Activated gamma-delta T cell (primary cell): ENCODE data around the gene PAX7.

Experiments
- DNase-seq: peaks from one replicate; lab custom pipeline; 2025; lab: John Stamatoyannopoulos, UW

PAX7 gene

GRCh38 chr1:18703041-18703621 is 72.5 kb downstream of the PAX7 start:
- DNase-seq, result no peak

DNA sequence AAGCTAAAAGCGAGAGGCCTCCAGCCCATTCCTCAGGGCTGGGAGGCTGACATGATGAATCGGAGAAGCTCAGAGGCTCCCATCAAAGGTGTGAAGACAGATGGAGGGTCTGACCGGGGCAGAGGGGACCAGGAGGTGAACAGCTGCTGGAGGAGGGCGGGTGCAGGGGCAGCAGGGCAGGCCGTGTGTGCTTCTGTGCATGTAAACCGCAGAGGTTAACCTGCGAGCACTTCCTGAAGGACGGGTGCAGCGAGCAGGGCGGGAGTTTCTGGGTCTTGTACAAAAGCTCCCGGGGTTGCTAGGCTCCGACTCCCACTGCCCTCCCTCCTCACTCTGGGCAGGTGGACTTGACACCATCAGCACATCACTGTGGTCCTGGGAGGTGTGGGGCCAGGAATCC is 75.2 kb downstream of the PAX7 start:
- DNase-seq, result no peak

DNA sequence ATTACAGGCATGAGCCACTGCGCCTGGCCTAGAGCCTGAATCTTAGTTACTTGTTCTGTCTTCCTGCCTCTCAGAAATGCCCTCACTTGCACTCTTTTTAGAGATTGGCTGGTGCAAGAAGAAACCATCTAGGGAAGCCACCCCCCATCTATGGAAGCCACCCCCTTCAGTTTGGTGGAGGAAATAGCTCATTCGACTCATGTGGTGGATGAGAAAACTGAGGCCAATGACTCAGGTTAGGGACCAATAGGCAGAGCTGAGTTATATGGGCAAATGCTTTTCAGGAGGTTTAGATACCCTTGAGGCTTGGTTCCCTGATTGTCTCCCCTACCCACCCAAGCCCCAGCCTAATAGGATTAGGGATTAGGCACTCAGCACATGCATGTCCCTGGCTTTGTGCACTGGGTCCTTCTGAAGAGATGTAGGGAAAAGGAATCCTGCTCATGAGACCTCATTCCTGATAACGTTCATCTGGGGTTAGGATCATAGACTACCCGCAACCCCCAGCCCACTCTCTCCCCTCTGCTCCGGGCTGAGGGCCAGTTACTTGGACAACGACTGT is 77.1 kb downstream of the PAX7 start:
- no peak for DNase-seq

DNA sequence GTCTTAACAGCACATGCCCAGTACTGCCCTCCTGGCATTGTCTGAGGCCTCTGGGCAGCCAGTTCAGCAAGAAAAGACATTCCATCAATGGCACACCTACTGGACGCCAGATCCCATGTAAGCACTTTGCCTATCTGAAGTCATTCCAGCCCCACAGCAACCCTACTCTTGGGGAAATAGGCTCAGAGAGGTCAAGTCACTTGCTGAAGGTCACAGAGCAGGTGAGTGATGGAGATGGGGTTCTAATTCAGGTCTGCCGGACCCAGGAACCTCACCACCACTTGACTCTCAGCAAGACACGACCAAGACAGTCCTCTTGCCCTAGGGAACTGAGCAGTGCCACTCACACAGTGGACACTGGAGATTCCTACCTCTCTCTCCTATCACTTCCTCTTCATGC is 79.4 kb downstream of the PAX7 start:
- DNase-seq, result no peak

DNA sequence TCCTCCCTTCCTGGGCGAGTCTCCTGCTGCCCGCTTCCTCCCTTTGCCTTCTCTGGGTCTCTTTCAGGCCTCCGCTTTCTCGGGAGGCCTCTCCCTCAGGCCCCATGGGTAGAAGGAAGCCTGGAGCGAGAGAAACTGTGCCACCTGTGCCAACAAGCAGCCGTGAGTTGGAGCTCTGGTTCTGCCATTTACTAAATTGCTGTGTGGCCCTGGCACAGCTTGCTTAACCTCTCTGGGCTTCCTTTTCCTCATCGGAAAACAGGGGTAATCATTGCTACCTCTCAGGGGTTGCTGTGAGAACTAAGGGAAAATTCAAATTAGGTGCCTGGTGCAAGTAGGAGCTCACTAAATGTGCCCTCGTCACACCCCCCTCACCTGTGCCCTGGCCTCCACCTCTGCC is 80.4 kb downstream of the PAX7 start:
- DNase-seq, result no peak

GRCh38 chr1:18711536-18712251 is 81.0 kb downstream of the PAX7 start:
- no peak for DNase-seq

GRCh38 chr1:18712252-18712600 is 81.6 kb downstream of the PAX7 start:
- DNase-seq, result no peak

DNA sequence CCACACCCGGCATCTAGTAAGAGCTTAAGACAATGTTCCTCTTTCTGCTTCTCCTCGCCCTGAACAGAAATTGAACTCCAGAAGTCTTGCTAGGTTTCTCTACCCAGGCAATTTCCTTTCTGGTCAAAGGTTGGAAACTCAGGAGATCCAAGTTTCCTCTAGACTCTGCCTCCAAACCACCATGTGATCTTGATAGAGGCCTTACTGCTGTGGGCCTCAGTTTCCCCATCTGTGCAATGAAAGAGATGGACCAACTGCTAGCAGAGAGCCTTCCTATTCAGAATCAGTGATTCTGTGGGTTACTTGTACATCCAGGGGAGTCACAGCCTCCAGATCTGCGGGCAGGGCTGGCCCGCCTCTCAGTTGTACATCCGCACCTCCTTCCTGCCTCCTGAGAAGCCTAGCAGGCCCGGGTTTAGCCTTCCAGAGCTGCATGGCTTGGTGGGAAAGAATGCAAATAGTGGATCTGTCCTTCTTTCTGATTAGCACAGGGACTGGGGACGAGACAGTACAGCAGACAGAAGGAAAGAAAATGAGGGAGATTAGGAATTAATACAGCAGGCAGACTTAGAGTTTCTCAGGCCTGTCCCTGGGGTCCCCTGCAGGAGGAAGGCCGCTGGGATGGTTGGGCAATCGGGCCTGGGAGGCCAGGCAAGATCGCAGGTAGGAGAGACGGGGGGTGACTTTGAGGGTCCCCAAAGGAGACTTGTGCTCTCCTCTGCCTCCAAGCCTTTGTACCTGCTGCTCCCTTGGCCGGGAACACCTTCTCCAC is 83.9 kb downstream of the PAX7 start:
- DNase-seq, result no peak

- no peak for DNase-seq
Observed at GRCh38 chr1:18716112-18716784, 85.6 kb downstream of the PAX7 start.

- DNase-seq, result no peak
Observed at GRCh38 chr1:18716785-18717678, 86.4 kb downstream of the PAX7 start.

- no peak for DNase-seq
Observed at GRCh38 chr1:18719786-18720451, 89.3 kb downstream of the PAX7 start.

- DNase-seq, result no peak
Observed at GRCh38 chr1:18721041-18721440, 90.4 kb downstream of the PAX7 start.

- DNase-seq, result no peak
Observed at GRCh38 chr1:18721776-18722175, 91.1 kb downstream of the PAX7 start.

DNA sequence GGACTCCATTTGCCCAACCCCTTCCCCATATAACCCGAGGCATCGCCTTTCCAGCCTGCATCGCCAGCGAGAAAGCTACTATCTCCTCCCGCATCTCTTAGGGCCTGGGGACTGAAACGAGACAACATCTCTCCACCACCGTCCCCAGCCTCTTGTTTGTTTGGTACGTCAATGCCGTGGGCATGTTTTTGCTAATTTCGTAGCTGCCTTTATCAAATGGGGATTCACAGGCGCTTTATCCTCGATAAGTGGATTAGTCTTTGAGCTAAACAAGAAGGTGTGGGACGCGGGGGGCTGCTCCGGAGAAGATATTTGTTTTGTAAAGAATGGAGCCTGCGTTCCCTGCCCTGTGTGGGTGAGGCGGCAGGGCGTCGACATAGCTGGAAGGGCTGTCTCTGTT is 91.6 kb downstream of the PAX7 start:
- no peak for DNase-seq

- DNase-seq, result no peak
Observed at GRCh38 chr1:18723206-18723605, 92.6 kb downstream of the PAX7 start.

GRCh38 chr1:18723701-18724411 is 93.2 kb downstream of the PAX7 start:
- DNase-seq, result no peak

- DNase-seq, result no peak
Observed at GRCh38 chr1:18724801-18725200, 94.2 kb downstream of the PAX7 start.

DNA sequence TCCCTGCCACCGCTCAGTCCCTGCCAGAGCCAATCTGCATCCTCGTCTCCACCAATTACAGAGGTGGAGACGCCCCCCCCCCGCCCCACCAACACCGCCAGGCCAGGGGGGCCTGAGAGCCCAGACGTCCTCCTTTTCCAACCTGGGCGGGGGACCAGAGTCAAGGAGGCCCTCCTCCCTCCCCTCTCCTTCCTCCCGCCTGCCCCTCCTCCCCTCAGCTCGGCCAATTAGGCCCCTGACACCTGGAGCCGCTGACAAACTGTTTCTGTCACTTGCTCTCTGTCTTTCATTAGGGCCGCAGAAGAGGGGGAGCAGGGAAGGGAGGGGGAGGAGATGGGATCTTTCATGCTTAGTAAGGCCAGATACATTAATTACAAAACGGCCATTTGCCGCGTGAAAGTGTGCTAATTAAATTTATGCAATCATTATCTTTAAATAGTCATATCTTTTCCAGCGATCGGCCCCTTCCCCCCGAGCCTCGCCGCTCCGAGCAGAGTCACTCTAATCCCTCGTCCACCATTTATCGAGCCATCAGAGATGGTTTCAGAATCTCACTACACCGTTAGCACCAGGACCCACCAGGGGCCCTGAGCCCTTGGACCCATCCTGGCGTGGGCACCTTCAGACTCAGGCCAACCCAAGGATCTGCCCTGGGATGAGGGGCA is 94.7 kb downstream of the PAX7 start:
- no peak for DNase-seq

DNA sequence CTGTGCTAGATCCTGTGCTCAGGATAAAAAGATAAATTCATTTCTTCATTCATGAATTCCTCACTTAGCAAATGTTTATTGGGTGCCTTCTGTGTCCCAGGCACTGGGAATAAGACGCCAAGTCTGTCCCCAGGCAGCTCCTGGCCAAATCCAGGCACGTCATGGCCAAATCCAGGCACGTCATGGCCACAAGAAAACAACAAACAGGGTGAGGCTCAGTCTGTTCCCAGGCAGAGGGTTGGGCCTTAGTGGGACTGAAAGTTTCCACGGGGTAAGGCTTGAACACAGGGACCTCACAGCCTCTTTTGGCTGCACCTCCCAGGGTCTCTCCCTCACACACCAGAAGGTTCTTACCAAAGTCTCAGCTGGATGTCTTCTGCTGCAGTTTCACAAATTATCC is 95.7 kb downstream of the PAX7 start:
- DNase-seq, result no peak

DNA sequence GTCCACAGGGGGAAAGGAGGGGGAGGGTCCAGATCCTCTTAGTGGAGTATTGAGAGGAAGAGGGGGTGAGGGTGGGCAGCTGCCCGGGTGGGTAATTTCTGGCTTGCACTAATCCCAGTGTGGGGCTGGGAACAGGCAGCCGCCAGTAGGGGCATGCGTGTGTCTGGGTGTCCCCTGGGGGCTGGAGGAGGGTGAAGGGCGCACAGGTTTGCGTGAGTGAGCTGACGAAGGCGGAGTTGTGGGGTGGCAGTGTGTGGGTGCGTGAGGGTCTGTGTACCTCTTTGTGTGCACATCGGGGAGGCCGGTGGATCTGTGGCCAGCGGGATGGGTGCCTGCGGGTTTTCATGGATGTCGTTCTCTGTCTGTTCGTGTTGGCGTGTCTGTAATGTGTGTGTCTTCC is 97.3 kb downstream of the PAX7 start:
- DNase-seq, result no peak
